GM18861 (cell line): Measurements from ENCODE around the gene MRPL20.
"Not testable (repeated sequence)": the region's sequence is repeated elsewhere in the genome, so short reads cannot be mapped to it uniquely, and the experiment has no call there.

Experiments used
- ATAC-seq: cut with Tn5 transposase; IDR thresholded peaks from one replicate; pipeline ENCODE4 v1.9.1; 2021; ENCODE audit not compliant: unreplicated experiment

Gene MRPL20

DNA sequence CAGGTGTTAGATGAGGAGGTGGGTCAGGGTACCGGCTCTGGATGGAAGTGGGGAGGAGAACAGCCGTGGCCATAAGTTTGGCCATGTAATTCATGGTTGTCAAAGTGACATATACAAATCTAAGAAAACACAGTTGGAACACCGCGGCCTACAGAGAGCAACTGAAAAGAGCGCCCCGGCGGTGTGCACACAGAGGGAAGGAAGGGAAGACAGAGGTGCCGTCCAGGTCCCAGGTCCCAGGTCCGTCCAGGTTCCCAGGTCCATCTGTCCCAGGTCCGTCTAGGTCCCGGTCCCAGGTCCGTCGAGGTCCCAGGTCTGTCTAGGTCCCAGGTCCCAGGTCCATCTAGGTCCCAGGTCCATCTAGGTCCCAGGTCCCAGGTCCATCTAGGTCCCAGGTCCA is 4.5 kb upstream of the MRPL20 start:
- ATAC-seq = no peak

DNA sequence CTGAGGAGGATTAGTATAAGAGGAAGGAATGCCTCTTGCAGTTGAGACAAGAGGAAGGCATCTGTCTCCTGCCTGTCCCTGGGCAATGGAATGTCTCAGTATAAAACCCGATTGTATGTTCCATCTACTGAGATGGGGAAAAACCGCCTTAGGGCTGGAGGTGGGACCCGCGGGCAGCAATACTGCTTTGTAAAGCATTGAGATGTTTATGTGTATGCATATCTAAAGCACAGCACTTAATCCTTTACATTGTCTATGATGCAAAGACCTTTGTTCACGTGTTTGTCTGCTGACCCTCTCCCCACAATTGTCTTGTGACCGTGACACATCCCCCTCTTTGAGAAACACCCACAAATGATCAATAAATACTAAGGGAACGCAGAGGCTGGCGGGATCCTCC is 3.1 kb upstream of the MRPL20 start:
- ATAC-seq = not testable (repeated sequence)

DNA sequence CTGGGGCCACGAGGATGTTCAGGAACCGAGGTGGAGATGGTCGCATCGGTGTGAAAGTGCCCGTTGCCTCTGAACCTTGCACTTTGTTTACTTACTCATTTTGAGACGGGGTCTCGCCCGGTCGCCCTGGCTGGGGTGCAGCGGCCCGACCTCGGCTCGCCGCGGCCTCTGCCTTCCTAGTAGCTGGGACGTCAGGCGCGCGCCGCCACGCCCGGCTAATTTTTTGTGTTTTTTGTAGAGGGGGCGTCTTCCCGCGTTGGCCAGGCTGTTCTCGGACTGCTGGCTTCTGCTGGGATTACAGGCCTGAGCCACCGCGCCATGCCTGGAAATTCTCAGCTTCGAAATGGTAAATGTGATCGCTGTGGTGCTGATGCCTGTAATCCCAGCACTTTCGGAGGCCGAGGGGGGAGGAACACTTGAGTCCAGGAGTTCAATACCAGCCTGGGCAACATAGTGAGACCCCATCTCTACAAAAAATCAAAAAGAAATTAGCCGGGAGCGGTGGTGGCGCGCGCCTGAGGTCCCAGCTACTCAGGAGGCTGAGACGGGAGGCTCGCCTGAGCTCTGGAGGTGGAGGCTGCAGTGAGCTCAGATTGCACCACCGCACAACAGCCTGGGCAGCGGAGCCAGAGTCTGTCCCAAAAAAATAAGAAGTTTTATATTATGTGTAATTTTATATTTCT is 684 bp upstream of the MRPL20 start:
- no peak for ATAC-seq

DNA sequence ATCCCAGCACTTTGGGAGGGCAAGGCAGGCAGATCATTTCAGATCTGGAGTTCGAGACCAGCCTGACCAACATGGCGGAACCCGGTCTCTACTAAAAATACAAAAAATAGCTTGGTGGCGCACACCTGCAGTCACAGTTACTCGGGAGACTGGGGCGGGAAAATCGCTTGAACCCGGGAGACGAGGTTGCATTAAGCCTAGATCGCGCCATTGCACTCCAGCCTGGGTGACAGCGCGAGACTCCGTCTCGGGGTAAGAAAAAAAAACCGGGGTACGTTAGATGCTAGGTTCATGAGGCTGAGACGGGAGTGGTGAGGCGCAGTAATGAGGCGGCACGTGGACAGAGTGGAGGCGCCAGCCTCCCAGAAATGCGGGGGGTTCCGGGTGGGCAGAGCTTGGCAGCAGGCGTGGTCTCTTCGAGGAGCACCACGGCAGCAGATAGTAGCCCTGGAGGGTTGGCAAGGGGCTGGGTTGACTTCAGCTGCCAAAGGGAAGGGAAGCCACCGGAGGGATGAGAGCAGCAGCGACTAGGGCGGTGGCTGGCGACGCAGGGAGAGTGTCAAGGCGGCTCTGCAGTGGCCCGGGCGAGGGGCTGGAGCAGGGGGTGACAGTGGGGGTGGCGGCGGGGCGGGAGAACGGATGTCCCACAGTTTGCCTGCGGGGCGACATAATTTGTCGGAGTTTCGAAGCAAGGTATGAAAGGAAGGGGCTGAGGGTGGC is 832 bp downstream of the MRPL20 start:
- ATAC-seq = no peak

GRCh38 chr1:1403653-1404052 is 3.4 kb downstream of the MRPL20 start:
- no peak for ATAC-seq

- not testable (repeated sequence) for ATAC-seq
Measured at GRCh38 chr1:1402901-1403392, 4.1 kb downstream of the MRPL20 start.

DNA sequence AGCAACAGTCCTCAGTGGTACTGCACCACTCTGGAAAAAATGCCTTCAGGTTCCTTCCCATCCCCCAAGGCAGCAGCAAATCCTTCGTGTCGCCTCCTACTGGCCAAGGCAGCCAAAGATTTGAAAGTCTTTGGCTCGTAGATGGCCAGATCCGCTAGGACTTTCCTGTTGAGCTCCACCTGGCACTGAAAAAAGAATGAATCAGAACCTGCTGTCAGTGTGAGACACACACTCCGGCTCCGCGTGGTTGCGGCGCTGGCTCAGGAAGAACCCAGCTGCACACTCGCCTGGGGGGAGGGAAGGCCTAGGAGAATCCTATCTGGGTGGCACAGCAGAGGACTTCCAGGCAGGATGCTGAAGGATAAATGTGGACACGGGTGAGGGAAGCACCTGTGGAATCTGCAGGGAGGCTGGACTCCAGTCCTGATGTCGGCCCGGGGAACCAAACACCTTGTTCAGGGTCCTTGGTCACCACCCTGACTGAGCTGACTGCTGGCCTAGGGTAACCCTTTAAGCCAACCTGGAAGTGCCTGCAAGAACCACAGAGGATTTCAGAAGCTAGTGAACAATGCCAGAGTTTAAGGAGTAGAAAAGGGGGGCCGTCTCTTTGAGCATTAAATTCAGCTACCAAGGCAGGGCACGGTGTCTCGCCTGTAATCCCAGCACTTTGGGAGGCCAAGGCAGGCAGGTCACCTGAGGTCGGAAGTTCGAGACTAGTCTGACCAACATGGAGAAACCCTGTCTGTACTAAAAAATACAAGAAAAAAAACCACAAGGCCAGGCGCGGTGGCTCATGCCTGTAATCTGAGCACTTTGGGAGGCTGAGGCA is 4.8 kb downstream of the MRPL20 start:
- ATAC-seq = no peak

- no peak for ATAC-seq
Measured at GRCh38 chr1:1401457-1402010, 5.6 kb downstream of the MRPL20 start.

DNA sequence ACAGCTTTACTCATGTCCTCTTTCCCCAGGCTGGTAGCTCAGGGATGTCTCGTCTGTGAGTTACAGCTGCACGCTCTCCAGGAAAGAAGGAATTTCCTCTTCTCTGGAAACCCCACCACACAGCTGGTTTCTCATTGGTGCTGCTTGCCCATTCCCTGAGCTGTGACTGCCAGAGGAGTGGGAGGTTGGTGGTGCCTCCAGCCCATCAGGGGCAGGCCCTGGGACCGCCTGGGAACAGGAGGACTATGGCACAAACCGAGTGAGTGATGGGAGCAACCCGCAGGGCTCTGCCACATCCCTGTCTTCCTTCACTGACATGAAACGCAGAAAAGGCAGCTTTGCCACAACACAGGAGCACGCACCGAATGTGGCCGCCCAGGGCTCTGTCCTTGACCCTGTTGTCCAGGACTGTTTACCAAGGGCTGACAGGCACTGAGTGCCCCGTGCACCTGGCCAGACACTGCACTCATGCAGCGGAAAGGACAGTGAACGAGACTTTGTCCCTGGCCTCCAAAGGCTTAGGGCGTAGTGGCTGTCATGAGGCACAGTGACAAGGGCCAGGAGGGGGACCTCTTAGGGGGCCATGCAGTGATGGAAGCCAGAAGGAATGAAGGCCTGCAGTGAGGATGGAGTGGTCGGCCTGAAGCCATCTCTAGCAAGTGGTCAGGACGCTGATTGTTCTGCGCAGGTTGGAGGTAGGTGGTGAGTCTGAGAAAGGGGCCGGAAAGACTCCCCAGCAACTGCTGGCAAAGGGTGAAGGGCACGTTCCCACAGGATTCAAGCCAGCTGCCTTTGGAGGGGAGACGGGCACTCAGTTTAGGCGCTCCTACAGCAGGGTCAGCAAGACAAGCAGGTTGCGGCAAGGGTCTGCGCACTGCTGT is 6.3 kb downstream of the MRPL20 start:
- no peak for ATAC-seq

DNA sequence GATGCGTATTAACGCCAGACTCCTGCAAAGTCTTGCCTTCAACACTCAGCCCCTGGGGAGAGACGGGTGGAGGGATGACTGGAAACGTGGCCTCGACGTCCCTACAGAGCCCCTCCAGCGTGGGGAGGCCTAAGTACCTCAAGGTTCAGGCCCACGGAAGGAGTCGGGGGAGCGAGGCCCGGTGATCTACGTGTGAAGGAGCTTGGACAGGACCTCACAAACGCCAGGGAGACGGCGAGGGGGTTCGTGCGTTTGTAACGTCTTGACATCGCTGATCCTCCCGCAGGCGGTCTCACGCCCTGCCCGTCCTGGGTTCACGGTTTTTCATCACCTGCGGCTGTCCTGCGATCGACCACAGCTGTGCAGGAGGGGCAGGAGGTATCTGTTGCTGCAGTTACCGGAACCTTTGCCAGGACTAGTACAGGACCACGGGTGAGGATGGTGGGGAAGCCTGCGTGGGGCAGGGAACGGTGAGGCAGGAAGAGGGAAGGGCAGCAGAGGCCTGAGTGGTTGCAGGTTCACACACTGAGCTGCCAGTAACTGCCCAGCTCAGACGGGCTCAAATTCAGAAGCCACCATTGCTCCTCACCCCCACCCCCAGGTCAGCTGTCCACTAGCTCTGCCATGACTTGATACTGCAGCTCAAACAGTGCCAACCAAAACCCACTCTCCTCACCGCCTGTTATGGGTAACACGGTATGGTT is 7.1 kb downstream of the MRPL20 start:
- no peak for ATAC-seq

DNA sequence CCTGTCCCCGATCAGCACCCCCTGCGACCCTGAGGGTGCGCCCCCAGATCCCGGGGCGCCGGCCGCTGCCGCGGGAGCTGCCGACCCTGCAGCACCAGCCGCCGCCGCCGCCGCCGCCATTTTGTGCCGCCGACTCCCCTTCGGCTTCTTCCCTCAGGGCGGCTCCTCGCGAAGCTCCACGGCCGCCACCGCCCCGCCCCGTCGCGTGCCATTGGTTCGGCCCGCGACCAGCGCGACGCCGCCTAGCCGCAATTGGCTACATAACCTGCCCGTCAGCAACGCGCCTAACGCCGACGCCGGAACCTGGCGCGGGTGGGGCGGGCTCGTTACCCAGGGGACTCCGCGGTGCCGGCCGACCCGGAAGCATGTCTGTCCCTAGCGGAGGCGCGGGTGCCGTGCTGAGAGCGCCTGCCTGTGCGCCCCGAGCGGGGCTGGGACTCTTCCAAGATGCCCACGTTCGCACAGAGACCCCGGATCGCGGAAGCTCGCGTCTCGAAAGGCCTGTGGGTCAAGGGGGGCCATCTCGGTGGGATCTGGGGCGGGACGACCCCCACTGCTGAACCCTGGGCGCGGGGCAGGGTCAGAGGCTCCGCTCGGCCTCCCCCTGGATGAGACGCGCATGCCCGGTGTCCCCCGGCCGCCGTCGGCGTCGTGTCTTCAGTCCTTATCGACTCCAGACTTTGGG is 7.8 kb downstream of the MRPL20 start, which contains the start of gene CCNL2:
CCNL2 (minus strand) TSS at position 149 of the 685 bp plus-strand sequence; CDS start at position 120, 29 bp downstream.
- peak; percentile 87 for ATAC-seq

DNA sequence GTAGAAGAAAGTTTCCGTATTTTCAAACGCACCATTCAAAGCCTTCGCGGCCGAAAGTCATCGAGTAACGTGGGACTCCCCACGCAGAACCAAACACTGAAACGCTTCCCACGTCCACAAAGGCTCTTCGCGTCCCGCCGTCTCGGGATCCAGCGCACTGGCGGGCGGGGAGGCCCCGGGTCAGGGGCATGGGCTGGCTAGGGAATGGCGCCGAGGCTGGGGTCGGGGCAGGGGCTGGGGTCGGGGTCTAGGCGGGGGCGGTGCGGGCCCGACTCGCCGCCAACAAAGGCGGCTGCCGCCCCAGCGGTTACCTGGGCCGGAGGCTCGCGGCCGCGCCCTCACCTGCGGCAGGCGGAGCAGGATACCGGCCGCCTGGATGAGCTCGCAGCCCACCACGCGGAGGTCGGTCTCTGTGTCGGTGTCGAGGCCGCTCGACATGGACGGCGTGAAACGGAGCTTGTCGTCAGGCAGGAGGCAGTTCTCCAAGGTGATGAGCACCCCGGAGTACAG is 8.4 kb downstream of the MRPL20 start:
- peak; percentile 11 for ATAC-seq

GRCh38 chr1:1397839-1398523 is 9.1 kb downstream of the MRPL20 start:
- ATAC-seq = no peak

DNA sequence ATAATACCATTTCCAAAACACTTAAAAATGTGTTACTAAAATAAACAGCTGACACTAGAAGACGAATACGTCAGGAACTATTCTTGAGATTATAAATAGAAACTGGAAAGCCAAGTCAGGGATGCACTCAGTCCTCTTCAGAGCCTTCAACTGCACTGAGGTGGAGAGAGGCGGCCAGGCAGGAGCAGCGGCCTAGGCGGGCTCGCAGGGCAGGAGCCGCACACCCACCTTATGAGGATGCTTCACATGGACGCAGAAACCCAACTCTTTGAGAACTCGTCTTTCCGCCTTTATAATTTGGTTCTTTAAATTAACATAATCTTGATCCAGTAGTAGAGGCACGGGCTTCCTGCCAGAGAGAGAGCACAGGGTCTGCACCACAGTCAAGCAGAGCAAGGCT is 11.9 kb downstream of the MRPL20 start:
- no peak for ATAC-seq

- no peak for ATAC-seq
Measured at GRCh38 chr1:1394116-1394515, 13.0 kb downstream of the MRPL20 start.

DNA sequence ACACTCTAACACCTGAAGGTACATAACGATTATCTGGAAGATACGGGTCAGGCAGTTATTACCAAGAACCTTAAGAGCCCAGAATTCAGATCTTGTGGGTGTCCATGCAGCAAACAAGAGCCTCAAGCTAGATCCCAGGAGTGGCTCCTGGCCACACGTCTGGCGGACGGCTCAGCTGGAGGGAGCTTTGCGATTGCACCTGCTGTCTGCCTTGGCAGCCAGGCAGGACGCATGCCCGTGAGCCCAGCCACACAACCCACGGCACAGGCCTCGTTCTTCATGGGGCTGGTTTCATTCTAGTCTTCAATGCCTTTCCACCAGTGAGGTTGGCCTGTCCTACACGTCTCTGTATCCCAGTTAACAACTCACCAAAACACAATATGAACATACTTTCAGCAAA is 13.7 kb downstream of the MRPL20 start:
- ATAC-seq = no peak

DNA sequence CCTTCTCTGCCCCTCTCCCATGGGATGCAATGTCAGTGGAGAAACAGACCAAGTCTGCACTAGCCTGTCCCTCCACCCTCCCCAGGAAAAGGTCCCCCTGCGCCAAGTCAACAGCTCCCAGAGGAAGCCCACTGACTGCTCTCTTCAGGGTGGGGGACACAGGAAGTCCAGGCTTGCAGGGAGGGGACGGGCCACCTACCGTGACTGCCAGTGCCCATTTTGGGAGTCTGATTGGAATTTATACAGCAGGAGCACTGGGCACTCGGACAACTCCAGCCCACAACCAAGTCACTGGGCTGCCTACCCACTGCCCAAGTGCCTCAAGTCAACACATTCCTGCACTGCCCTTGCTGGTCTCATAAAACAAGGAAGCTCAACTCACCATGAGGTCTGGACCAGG is 14.1 kb downstream of the MRPL20 start:
- ATAC-seq = no peak

DNA sequence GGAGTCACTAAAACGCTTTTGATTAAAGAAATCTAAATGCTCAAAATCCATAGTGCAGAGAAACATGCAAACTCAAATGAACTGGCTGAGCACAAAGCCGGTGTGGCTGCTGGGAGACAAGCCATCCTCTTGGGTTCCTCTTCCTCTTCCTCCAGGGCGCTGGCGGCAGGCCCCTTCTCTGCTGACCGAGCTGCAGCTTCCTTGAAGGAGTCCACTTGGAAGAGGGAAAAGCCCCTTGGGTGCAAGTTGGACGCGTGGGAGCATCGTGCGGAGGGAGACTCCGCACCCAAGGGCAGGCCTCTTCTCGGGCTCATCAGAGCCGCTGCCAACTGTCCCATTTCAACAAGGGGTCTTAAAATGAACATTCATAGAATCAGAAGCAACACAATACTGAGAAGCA is 15.9 kb downstream of the MRPL20 start:
- no peak for ATAC-seq
